SK-N-SH (cell line): Measurements from ENCODE around the gene DOCK4. TPM values are rescaled to one million over a fixed set of nuclear protein-coding genes. Genes with fewer than 3 reads are reported as not detected.

Experiments
- CTCF ChIA-PET: fragments of 300-600, 350-600 bp; formaldehyde crosslinking; extraction: SDS; loops from one replicate; lab custom pipeline; 2021; lab: Yijun Ruan, JAX
- POLR2A ChIA-PET: fragments of 350-600 bp; sonication (Branson Sonifier 250); formaldehyde crosslinking; extraction: SDS; loops from one replicate; lab custom pipeline; 2020; ENCODE audit warnings: antibody characterized with exemption, inconsistent platforms; lab: Yijun Ruan, JAX
- DNase-seq: peaks from one replicate; pipeline ENCODE4 v3.0.0; 2012
- H2AFZ ChIP-seq: fragments of 200-600 bp; sonication (generic); 2 replicates; pipeline ENCODE4 v1.8.1; 2016; ENCODE audit warnings: antibody characterized with exemption, mild to moderate bottlenecking, low read depth
- H3F3A ChIP-seq: fragments of 200-600 bp; sonication (generic); replicated peaks from 2 replicates; pipeline ENCODE3; 2016; ENCODE audit warnings: antibody characterized with exemption, mild to moderate bottlenecking; ENCODE audit not compliant: insufficient read depth
- H3K27ac ChIP-seq, 2 experiments: fragments of 200-500 bp in 1 of 2; fragments of 200-600 bp in 1 of 2; sonication (Bioruptor generic) in 1 of 2; sonication (generic), shearing (Covaris generic) in 1 of 2; 2 replicates each; pipeline versions ENCODE4 v1.5.1 to v1.6.1; 2014 to 2016; ENCODE audit warnings: low read depth in 2 of 2, inconsistent platforms in 1 of 2, low read length in 1 of 2, mild to moderate bottlenecking in 1 of 2, mixed read lengths in 1 of 2
- H3K27me3 ChIP-seq: fragments of 200-600 bp; sonication (generic), shearing (Covaris generic); 2 replicates; pipeline ENCODE4 v1.6.1; 2016; ENCODE audit warnings: mixed run types; ENCODE audit not compliant: insufficient read depth
- H3K36me3 ChIP-seq, 2 experiments: fragments of 200-500 bp in 1 of 2; fragments of 200-600 bp in 1 of 2; sonication (Bioruptor generic) in 1 of 2; sonication (generic) in 1 of 2; replicated peaks in 1 of 2; 2 replicates each; pipeline versions ENCODE3 to v1.5.1; 2014 to 2016; ENCODE audit warnings: low read length in 1 of 2, mild to moderate bottlenecking in 1 of 2; ENCODE audit not compliant: insufficient read depth in 2 of 2, control insufficient read depth in 1 of 2
- H3K4me1 ChIP-seq, 2 experiments: fragments of 200-500 bp in 1 of 2; fragments of 200-600 bp in 1 of 2; sonication (Bioruptor generic) in 1 of 2; sonication (generic), shearing (Covaris generic) in 1 of 2; 2 replicates each; pipeline versions ENCODE4 v1.5.1 to v1.6.1; 2014 to 2016; ENCODE audit warnings: low read depth in 1 of 2, low read length in 1 of 2, mixed run types in 1 of 2; ENCODE audit not compliant: insufficient read depth in 2 of 2, control insufficient read depth in 1 of 2
- H3K4me2 ChIP-seq: fragments of 200-600 bp; sonication (generic), shearing (Covaris generic); 2 replicates; pipeline ENCODE4 v1.6.1; 2017; ENCODE audit warnings: mixed run types
- H3K4me3 ChIP-seq, 2 experiments: fragments of 200-500 bp in 1 of 2; fragments of 200-600 bp in 1 of 2; sonication (Bioruptor generic) in 1 of 2; sonication (generic), shearing (Covaris generic) in 1 of 2; 2 replicates each; pipeline versions ENCODE4 v1.5.1 to v1.8.1; 2014 to 2016; ENCODE audit warnings: low read depth in 2 of 2, inconsistent platforms in 1 of 2, low read length in 1 of 2, mild to moderate bottlenecking in 1 of 2, mixed read lengths in 1 of 2, moderate library complexity in 1 of 2
- H3K79me2 ChIP-seq: fragments of 200-600 bp; sonication (generic); 2 replicates; pipeline ENCODE4 v1.8.1; 2017; ENCODE audit warnings: mild to moderate bottlenecking; ENCODE audit not compliant: insufficient read depth
- H3K9ac ChIP-seq: fragments of 200-600 bp; sonication (generic); 2 replicates; pipeline ENCODE4 v1.6.1; 2017; ENCODE audit warnings: mixed run types
- H3K9me2 ChIP-seq: fragments of 200-600 bp; sonication (generic); 2 replicates; pipeline ENCODE4 v1.6.1; 2017; ENCODE audit warnings: mixed run types
- H3K9me3 ChIP-seq: fragments of 200-600 bp; sonication (generic); 2 replicates; pipeline ENCODE4 v1.6.1; 2017; ENCODE audit warnings: mixed run types, mild to moderate bottlenecking, moderate library complexity
- H4K20me1 ChIP-seq: fragments of 200-600 bp; sonication (generic); 2 replicates; pipeline ENCODE4 v1.6.1; 2017; ENCODE audit warnings: mild to moderate bottlenecking, mixed run types; ENCODE audit not compliant: insufficient read depth
- EP300 ChIP-seq, 2 experiments: IDR thresholded peaks; 2 replicates each; pipeline versions ENCODE4 v1.4.0 to v1.6.1; 2012; ENCODE audit warnings: borderline replicate concordance in 1 of 2, low read depth in 1 of 2, low read length in 1 of 2
- GABPA ChIP-seq: IDR thresholded peaks from 2 replicates; pipeline ENCODE4 v1.4.0; 2012; ENCODE audit warnings: low read depth, mild to moderate bottlenecking
- IRF3 ChIP-seq: fragments of 150-350 bp; IDR thresholded peaks from 2 replicates; pipeline ENCODE4 v1.6.1; 2016; ENCODE audit warnings: mild to moderate bottlenecking, low read depth, low read length
- JUND ChIP-seq: IDR thresholded peaks from 2 replicates; pipeline ENCODE4 v1.4.0; 2012
- MEF2A ChIP-seq: IDR thresholded peaks from 2 replicates; pipeline ENCODE4 v1.4.0; 2012; ENCODE audit warnings: low read depth, borderline replicate concordance
- MXI1 ChIP-seq: IDR thresholded peaks from 2 replicates; pipeline ENCODE4 v1.6.1; 2012; ENCODE audit warnings: mild to moderate bottlenecking, low read depth, low read length, improper control_type of control experiment
- NFIC ChIP-seq: IDR thresholded peaks from 2 replicates; pipeline ENCODE4 v1.4.0; 2012; ENCODE audit warnings: borderline replicate concordance
- POLR2AphosphoS5 ChIP-seq: IDR thresholded peaks from 2 replicates; pipeline ENCODE4 v1.6.1; 2012; ENCODE audit warnings: low read depth, low read length
- RAD21 ChIP-seq: IDR thresholded peaks from 2 replicates; pipeline ENCODE4 v1.6.1; 2012; ENCODE audit warnings: mild to moderate bottlenecking, low read length
- RXRA ChIP-seq: IDR thresholded peaks from 2 replicates; pipeline ENCODE4 v1.4.0; 2012; ENCODE audit warnings: low read depth, mild to moderate bottlenecking, borderline replicate concordance
- SIN3A ChIP-seq: IDR thresholded peaks from 2 replicates; pipeline ENCODE4 v1.6.1; 2012; ENCODE audit warnings: low read depth, mild to moderate bottlenecking, low read length, moderate library complexity, borderline replicate concordance
- SMC3 ChIP-seq: IDR thresholded peaks from 2 replicates; pipeline ENCODE4 v1.6.1; 2012; ENCODE audit warnings: low read depth, low read length, improper control_type of control experiment
- TAF1 ChIP-seq: IDR thresholded peaks from 2 replicates; pipeline ENCODE4 v1.6.1; 2012; ENCODE audit warnings: low read depth, mild to moderate bottlenecking, low read length, moderate library complexity, borderline replicate concordance
- TCF12 ChIP-seq: IDR thresholded peaks from 2 replicates; pipeline ENCODE4 v1.4.0; 2012
- WGBS: methylation state at CpG from one replicate; pipeline ENCODE4 v1.1.6; 2017; ENCODE audit warnings: low lambda C conversion rate; 5-methylcytosine and 5-hydroxymethylcytosine counted together
- polyA plus RNA-seq, 3 experiments: library from polyadenylated mRNA; depleted of rRNA; stranded (reverse); fragments of >200 nt; gene quantifications; 2 replicates each; pipeline ENCODE4 v1.2.3, GENCODE V29; 2012

Gene DOCK4
- polyA plus RNA-seq, 1 of the 3 experiments (the other 2 are of a cell fraction), result 8.5 TPM

GRCh38 chr7:112110651-112111050, 95.5 kb downstream of the DOCK4 start:
- Histone ChIP-seq H3K4me2 (no peak overlapping the region), H3K9me2 (no peaks in the 10 kb centered on the region), H3F3A (no peaks in the 10 kb centered on the region), H3K4me3 (no peak overlapping the region), H3K36me3 (no peaks in the 10 kb centered on the region), H3K27me3 (no peaks in the 10 kb centered on the region), H3K79me2 (no peaks in the 10 kb centered on the region), H3K9ac (no peak overlapping the region), H3K4me1 (peaks cover 0 to 12% of the 10 kb centered on the region in 2 experiments; a peak in 2 of 4 replicates), H3K27ac (no peak overlapping the region), H2AFZ (no peak overlapping the region), H3K9me3 (no peaks in the 10 kb centered on the region), H4K20me1 (no peaks in the 10 kb centered on the region)
- DNase-seq, result no peak
- TF ChIP-seq JUND (no peak), NFIC (no peak), SIN3A (no peak), TCF12 (no peak), RAD21 (no peak), SMC3 (no peak), EP300 (IDR thresholded peaks at IDR 0.05; ENCODE audit: borderline replicate concordance in 1 of 2, low read depth in 1 of 2, low read length in 1 of 2) (no peak), MXI1 (no peak), GABPA (no peak), RXRA (no peak), IRF3 (no peak)
- WGBS, result 91% methylated on average over 7 of the region's 7 CpGs
- CTCF ChIA-PET, result interaction anchor here (0.8 kb wide), 1 partner anchor 12 kb away, joined by 3 read pairs; no protein-coding TSS in a partner anchor
- POLR2A ChIA-PET, result no interaction called here

GRCh38 chr7:112110175-112110574, 96.0 kb downstream of the DOCK4 start:
- WGBS, result 100% methylated on average over 2 of the region's 2 CpGs
- CTCF ChIA-PET, result interaction anchor here (0.6 kb wide), 1 partner anchor 1589 kb away, joined by 3 read pairs; no protein-coding TSS in a partner anchor
- no peak for DNase-seq
- no peaks in the 10 kb centered on the region for H4K20me1 ChIP-seq
- no peak overlapping the region for H3K4me3 ChIP-seq
- H3K27me3 ChIP-seq, result no peaks in the 10 kb centered on the region
- no peaks in the 10 kb centered on the region for H3K9me3 ChIP-seq
- H3K36me3 ChIP-seq, result no peaks in the 10 kb centered on the region
- POLR2A ChIA-PET, result no interaction called here
- H3K27ac ChIP-seq, result no peak overlapping the region
- H3K9ac ChIP-seq, result no peak overlapping the region
- H3K4me1 ChIP-seq, result peaks cover 0 to 12% of the 10 kb centered on the region in 2 experiments; a peak in 2 of 4 replicates
- H3K9me2 ChIP-seq, result no peaks in the 10 kb centered on the region
- H2AFZ ChIP-seq, result no peak overlapping the region
- H3K79me2 ChIP-seq, result no peaks in the 10 kb centered on the region
- TF ChIP-seq POLR2AphosphoS5 (no peak), TAF1 (no peak), MEF2A (no peak), SIN3A (no peak)
- TF ChIP-seq, all 33 proteins: peak for 0
- H3F3A ChIP-seq, result no peaks in the 10 kb centered on the region
- no peak overlapping the region for H3K4me2 ChIP-seq
